ENCODE measurements around the gene SUPT20HL1.

- TF ChIP-seq EZH2 (IDR thresholded peaks at IDR 0.05; ENCODE audit: borderline replicate concordance, low read depth, low read length, poor library complexity, severe bottlenecking): no peak
- TF ChIP-seq CTCF (conservative IDR thresholded peaks at IDR 0.05; ENCODE audit: low read depth, low read length): no peak
These were observed 24.6 kb upstream of the SUPT20HL1 start for GRCh38 chrX:24335871-24336270.
